Right forelimb (tissue), 1 donor: ENCODE measurements around the gene PARL.

ENCODE experiments used
- DNase-seq: peaks from one replicate; pipeline ENCODE4 v3.0.0-alpha.2; 2018

PARL gene

GRCh38 chr3:183844606-183845005 lies 40.1 kb downstream of the PARL start:
- DNase-seq: no peak

- no peak for DNase-seq
These were observed 44.9 kb downstream of the PARL start for GRCh38 chr3:183839751-183840150.

- DNase-seq: no peak
These were observed 46.8 kb downstream of the PARL start for GRCh38 chr3:183837894-183838293.

GRCh38 chr3:183837390-183837789 lies 47.3 kb downstream of the PARL start:
- no peak for DNase-seq

- DNase-seq: no peak
These were observed 51.2 kb downstream of the PARL start for GRCh38 chr3:183833516-183833915.

- DNase-seq: no peak
These were observed 54.5 kb downstream of the PARL start for GRCh38 chr3:183830187-183830586.

GRCh38 chr3:183829466-183829865 lies 55.2 kb downstream of the PARL start:
- no peak for DNase-seq

- DNase-seq: no peak
These were observed 56.2 kb downstream of the PARL start for GRCh38 chr3:183828538-183828870.

GRCh38 chr3:183827809-183828537 lies 56.7 kb downstream of the PARL start:
- DNase-seq: no peak

GRCh38 chr3:183826448-183827250 lies 58.0 kb downstream of the PARL start:
- no peak for DNase-seq

GRCh38 chr3:183825456-183826161 lies 59.1 kb downstream of the PARL start, which contains the start of gene MAP6D1:
MAP6D1 (minus strand) TSS chr3:183825577; CDS start chr3:183825547, 30 bp downstream.
- peak; percentile 76 for DNase-seq

GRCh38 chr3:183824761-183825455 lies 59.8 kb downstream of the PARL start:
- no peak for DNase-seq

- DNase-seq: no peak
These were observed 60.7 kb downstream of the PARL start for GRCh38 chr3:183823963-183824362.

- no peak for DNase-seq
These were observed 62.0 kb downstream of the PARL start for GRCh38 chr3:183822631-183823030.

- no peak for DNase-seq
These were observed 64.8 kb downstream of the PARL start for GRCh38 chr3:183819831-183820230.

GRCh38 chr3:183818706-183819624 lies 65.7 kb downstream of the PARL start:
- no peak for DNase-seq

GRCh38 chr3:183818041-183818620 lies 66.5 kb downstream of the PARL start:
- DNase-seq: no peak

GRCh38 chr3:183817639-183818038 lies 67.0 kb downstream of the PARL start:
- DNase-seq: no peak

GRCh38 chr3:183816681-183817510 lies 67.8 kb downstream of the PARL start:
- no peak for DNase-seq

- no peak for DNase-seq
These were observed 68.7 kb downstream of the PARL start for GRCh38 chr3:183815951-183816475.
